IMR-90 (cell line): ENCODE results near the gene COX14. TPM values are rescaled to one million over a fixed set of nuclear protein-coding genes. Genes with fewer than 3 reads are reported as not detected.
A peak's percentile ranks its signal among the peaks of the same experiment; 100 is the strongest.

ENCODE experiments used
- ATAC-seq: fragments of 200-7000 bp; cut with Tn5 transposase; 2 replicates; pipeline ENCODE4 v1.9.1; 2020; ENCODE audit warnings: low read depth, mild to moderate bottlenecking, moderate library complexity
- BruUV-seq: library from RNA; stranded (reverse); fragments of 400-500 nt; replicated peaks from 2 replicates; lab custom pipeline; 2021; lab: Mats Ljungman, UMichigan
- CTCF ChIA-PET: fragments of 300-600 bp; formaldehyde crosslinking; extraction: SDS; loops from one replicate; lab custom pipeline; 2021; ENCODE audit warnings: antibody characterized with exemption; lab: Yijun Ruan, JAX
- POLR2A ChIA-PET: fragments of 300-600 bp; sonication (Branson Sonifier 250); formaldehyde crosslinking; loops from one replicate; lab custom pipeline; 2022; ENCODE audit warnings: antibody characterized with exemption; ENCODE audit not compliant: unreplicated experiment; lab: Charles Lee
- DNase-seq: peaks from one replicate; pipeline ENCODE4 v3.0.0; 2013
- H2AFZ ChIP-seq: replicated peaks from 2 replicates; pipeline ENCODE3; 2013; ENCODE audit warnings: low read length, mild to moderate bottlenecking; ENCODE audit not compliant: poor library complexity
- H2AK5ac ChIP-seq: 2 replicates; pipeline ENCODE4 v1.6.1; 2013; ENCODE audit warnings: low read depth, low read length, inconsistent platforms
- H2AK9ac ChIP-seq: replicated peaks from 2 replicates; pipeline ENCODE3; 2013; ENCODE audit warnings: mild to moderate bottlenecking, low read depth, low read length, moderate library complexity; ENCODE audit not compliant: poor library complexity
- H2BK120ac ChIP-seq: 2 replicates; pipeline ENCODE4 v1.6.1; 2013; ENCODE audit warnings: low read depth, low read length, inconsistent platforms
- H2BK15ac ChIP-seq: 3 replicates; pipeline ENCODE4 v1.6.1; 2013; ENCODE audit warnings: low read depth, low read length, inconsistent platforms
- H2BK20ac ChIP-seq: 2 replicates; pipeline ENCODE4 v1.6.1; 2013; ENCODE audit warnings: low read depth, mild to moderate bottlenecking, inconsistent platforms, low read length, moderate library complexity
- H2BK5ac ChIP-seq: 2 replicates; pipeline ENCODE4 v1.6.1; 2013; ENCODE audit warnings: mild to moderate bottlenecking, low read depth, low read length, inconsistent platforms; ENCODE audit not compliant: poor library complexity, severe bottlenecking
- H3K14ac ChIP-seq: replicated peaks from 2 replicates; pipeline ENCODE4 v1.6.1; 2013; ENCODE audit warnings: low read depth, low read length, inconsistent platforms
- H3K18ac ChIP-seq: 2 replicates; pipeline ENCODE4 v1.6.1; 2013; ENCODE audit warnings: low read depth, low read length, control low read depth
- H3K23ac ChIP-seq: 2 replicates; pipeline ENCODE4 v1.6.1; 2013; ENCODE audit warnings: low read depth, low read length, inconsistent platforms
- H3K27ac ChIP-seq: 2 replicates; pipeline ENCODE4 v1.5.1; 2013; ENCODE audit warnings: mild to moderate bottlenecking, control low read depth, low read length; ENCODE audit not compliant: insufficient read depth
- H3K27me3 ChIP-seq: 2 replicates; pipeline ENCODE4 v1.6.1; 2013; ENCODE audit warnings: low read length; ENCODE audit not compliant: control insufficient read depth, insufficient read depth
- H3K36me3 ChIP-seq: 2 replicates; pipeline ENCODE4 v1.6.1; 2013; ENCODE audit warnings: low read length, mixed read lengths; ENCODE audit not compliant: control insufficient read depth, insufficient read depth
- H3K4ac ChIP-seq: 2 replicates; pipeline ENCODE4 v1.6.1; 2013; ENCODE audit warnings: low read depth, low read length, inconsistent platforms
- H3K4me1 ChIP-seq: 2 replicates; pipeline ENCODE4 v1.6.1; 2013; ENCODE audit warnings: low read length, mixed read lengths; ENCODE audit not compliant: control insufficient read depth, insufficient read depth
- H3K4me2 ChIP-seq: 2 replicates; pipeline ENCODE4 v1.6.1; 2013; ENCODE audit warnings: low read depth, mild to moderate bottlenecking, control low read depth, low read length, moderate library complexity
- H3K4me3 ChIP-seq: 2 replicates; pipeline ENCODE4 v1.5.1; 2013; ENCODE audit warnings: low read depth, mild to moderate bottlenecking, control low read depth, low read length, moderate library complexity; ENCODE audit not compliant: insufficient read depth
- H3K56ac ChIP-seq: 2 replicates; pipeline ENCODE4 v1.6.1; 2013; ENCODE audit warnings: low read length, inconsistent platforms; ENCODE audit not compliant: insufficient read depth; ENCODE audit errors: extremely low read depth
- H3K79me1 ChIP-seq, 2 experiments: 2 replicates each; pipeline ENCODE4 v1.6.1; 2013; ENCODE audit warnings: low read length in 2 of 2, inconsistent platforms in 1 of 2, low read depth in 1 of 2
- H3K9ac ChIP-seq: 2 replicates; pipeline ENCODE4 v1.6.1; 2013; ENCODE audit warnings: low read depth, low read length, control low read depth
- H3K9me1 ChIP-seq: 2 replicates; pipeline ENCODE4 v1.6.1; 2013; ENCODE audit warnings: low read length, inconsistent platforms; ENCODE audit not compliant: insufficient read depth
- H3K9me3 ChIP-seq: 2 replicates; pipeline ENCODE4 v1.6.1; 2013; ENCODE audit warnings: low read length; ENCODE audit not compliant: control insufficient read depth, insufficient read depth
- H4K20me1 ChIP-seq: 2 replicates; pipeline ENCODE4 v1.6.1; 2013; ENCODE audit warnings: low read length, inconsistent platforms; ENCODE audit not compliant: insufficient read depth
- H4K5ac ChIP-seq: 2 replicates; pipeline ENCODE4 v1.6.1; 2013; ENCODE audit warnings: mild to moderate bottlenecking, low read depth, low read length, control low read depth
- H4K8ac ChIP-seq, 2 experiments: 2 replicates each; pipeline ENCODE4 v1.6.1; 2013; ENCODE audit warnings: low read depth in 2 of 2, low read length in 2 of 2, control low read depth in 1 of 2, inconsistent platforms in 1 of 2
- H4K91ac ChIP-seq: 2 replicates; pipeline ENCODE4 v1.6.1; 2013; ENCODE audit warnings: low read depth, low read length, inconsistent platforms; ENCODE audit not compliant: insufficient read depth
- CEBPB ChIP-seq: IDR thresholded peaks from 2 replicates; pipeline ENCODE4 v1.6.1; 2012; ENCODE audit warnings: low read depth, low read length, improper control_type of control experiment
- POLR2A ChIP-seq: IDR thresholded peaks from 2 replicates; pipeline ENCODE4 v1.6.1; 2012; ENCODE audit warnings: mild to moderate bottlenecking, low read depth, low read length
- WGBS, 2 experiments: methylation state at CpG; one replicate each; pipeline versions ENCODE4 v1.1.5 to v1.1.7; 2013; ENCODE audit warnings: missing lambda C conversion rate in 2 of 2; ENCODE audit not compliant: insufficient read length in 1 of 2; ENCODE audit errors: extremely low coverage in 2 of 2; 5-methylcytosine and 5-hydroxymethylcytosine counted together
- dilution Hi-C: fragments of 300-500 bp; cut with HindIII; formaldehyde crosslinking; loops from one replicate; pipeline ENCODE4 v1.14.3; 2018; ENCODE audit warnings: low sequenced_read_pairs; ENCODE audit not compliant: unreplicated experiment
- in situ Hi-C: fragments of 300-500 bp; cut with MboI; formaldehyde crosslinking; loops from 3 replicates; pipeline ENCODE4 v1.14.3; 2019; ENCODE audit warnings: low sequenced_read_pairs, inconsistent platforms, mixed read lengths
- intact Hi-C: fragments of 100-400 bp; cut with micrococcal nuclease; formaldehyde crosslinking; loops from 2 replicates; pipeline ENCODE4 v1.10.0; 2022
- polyA plus RNA-seq, 3 experiments: library from polyadenylated mRNA; depleted of rRNA; stranded (reverse); fragments of >200 nt; gene quantifications; 2 replicates each; pipeline ENCODE4 v1.2.3, GENCODE V29; 2012; ENCODE audit warnings: low replicate concordance in 1 of 3
- total RNA-seq: library from RNA; depleted of rRNA; stranded (reverse); fragments of >200 nt; gene quantifications from 2 replicates; pipeline ENCODE4 v1.2.3, GENCODE V29; 2012

COX14 gene
- total and polyA plus RNA-seq, 2 of the 4 experiments (the other 2 are of a cell fraction) = 30.8 to 81.8 TPM

DNA sequence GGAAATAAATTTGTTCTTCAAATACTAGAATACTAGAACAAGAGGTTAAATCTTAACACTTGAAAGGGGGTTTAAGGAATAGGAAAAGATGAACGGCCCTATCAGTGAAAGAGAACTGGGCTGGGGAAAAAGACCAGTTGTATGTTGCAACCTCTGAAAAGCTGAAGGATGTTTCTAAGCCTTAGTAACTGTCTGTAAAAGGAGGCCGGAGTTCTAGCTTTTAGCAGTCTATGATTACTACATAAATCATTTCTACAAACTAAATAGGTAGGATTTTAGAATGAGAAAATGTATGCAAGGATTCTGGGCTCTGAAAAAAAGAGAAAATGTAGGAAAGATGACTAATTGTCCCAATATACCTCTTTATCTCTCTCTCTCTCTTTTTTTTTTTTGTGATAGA lies 50.2 kb downstream of the COX14 start:
- Histone ChIP-seq H4K91ac (no peak overlapping the region), H3K14ac (no peak overlapping the region), H3K9me1 (peaks cover 11% of the 10 kb centered on the region), H3K4me1 (peaks cover 9% of the 10 kb centered on the region; the same call in 1 of the 2 replicates), H2BK20ac (no peak overlapping the region), H3K9ac (no peak overlapping the region), H2AK5ac (no peak overlapping the region), H3K9me3 (no peaks in the 10 kb centered on the region), H2BK5ac (no peak overlapping the region), H3K4me2 (no peak overlapping the region), H3K4me3 (no peak overlapping the region), H3K27ac (no peak overlapping the region), H3K18ac (no peak overlapping the region), H3K4ac (no peak overlapping the region), H3K27me3 (no peaks in the 10 kb centered on the region), H4K8ac (no peak overlapping the region), H3K79me1 (peaks cover 0 to 67% of the 10 kb centered on the region in 2 experiments; a peak in 3 of 4 replicates), H3K36me3 (no peaks in the 10 kb centered on the region), H2AFZ (no peak overlapping the region), H4K5ac (no peak overlapping the region), H4K20me1 (peaks cover 25% of the 10 kb centered on the region), H2AK9ac (no peak overlapping the region), H2BK120ac (no peak overlapping the region), H2BK15ac (no peak overlapping the region), H3K23ac (no peak overlapping the region), H3K56ac (no peak overlapping the region)
- ChIA-PET CTCF (interaction anchor here (0.6 kb wide), 1 partner anchor 175 kb away, joined by 5 read pairs; no protein-coding TSS in a partner anchor), POLR2A (no interaction called here)
- ATAC-seq (0 out of 2 replicates have a peak, but pooled peaks have one; percentile 3), DNase-seq (peak; percentile 61)
- intact Hi-C loops = no loop called here
- dilution Hi-C loops = no loop called here
- WGBS, 2 experiments = no CpG with 5 or more reads among the region's 2 CpGs
- BruUV-seq = no TSS peak
- in situ Hi-C loops = no loop called here
- no peak for TF ChIP-seq POLR2A
- peak; percentile 84 for TF ChIP-seq CEBPB
